AG20443 (cell line): ENCODE measurements around the gene NOL3.
A peak's percentile ranks its signal among the peaks of the same experiment; 100 is the strongest.
"Not testable (repeated sequence)": the region's sequence is repeated elsewhere in the genome, so short reads cannot be mapped to it uniquely, and the experiment has no call there.

ENCODE experiments used
- DNase-seq: peaks from one replicate; pipeline ENCODE4 v3.0.0; 2012; ENCODE audit warnings: low spot score, mixed read lengths

The NOL3 gene

DNA sequence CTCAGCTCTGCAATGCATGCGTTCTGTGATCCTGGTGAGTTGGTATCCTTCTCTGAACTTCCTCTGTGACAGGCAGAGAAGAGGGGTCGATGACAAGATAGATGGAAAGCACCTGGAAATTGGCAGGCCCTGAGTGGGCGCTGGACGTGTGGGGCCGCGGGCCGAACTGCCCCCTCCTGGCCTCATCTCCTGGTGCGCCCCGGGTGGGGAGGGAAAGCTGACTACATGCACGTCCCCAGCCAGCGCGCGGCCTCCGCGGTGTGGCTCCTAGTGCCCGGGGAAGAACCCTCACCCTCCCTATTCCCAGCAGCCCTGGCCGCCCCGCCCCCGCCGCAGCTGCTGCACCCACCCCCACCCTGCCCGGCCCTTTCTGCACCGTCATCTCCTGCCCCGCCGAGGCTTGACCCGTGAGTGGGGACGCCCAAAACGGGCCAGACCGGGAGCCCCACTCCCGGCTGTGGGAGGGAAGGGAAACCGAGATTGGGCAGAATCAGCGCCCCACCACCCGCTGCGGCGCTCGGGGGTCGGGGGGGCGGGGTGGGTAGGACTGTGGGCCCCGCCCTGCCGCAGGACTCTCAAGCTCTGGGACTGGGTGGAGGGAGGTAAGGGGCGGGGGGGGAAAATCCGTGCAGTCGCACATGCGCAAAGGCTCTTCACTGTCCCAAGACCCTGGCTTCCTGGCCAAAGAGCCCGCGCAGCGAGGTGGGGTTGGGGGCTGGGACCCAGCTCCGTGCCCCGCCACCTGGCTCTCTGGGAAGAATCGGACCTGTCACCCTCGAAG, at the start of gene NOL3:
Gene NOL3, plus strand, starts transcription at position 371 of the 781 bp plus-strand sequence.
- peak; percentile 82 for DNase-seq

DNA sequence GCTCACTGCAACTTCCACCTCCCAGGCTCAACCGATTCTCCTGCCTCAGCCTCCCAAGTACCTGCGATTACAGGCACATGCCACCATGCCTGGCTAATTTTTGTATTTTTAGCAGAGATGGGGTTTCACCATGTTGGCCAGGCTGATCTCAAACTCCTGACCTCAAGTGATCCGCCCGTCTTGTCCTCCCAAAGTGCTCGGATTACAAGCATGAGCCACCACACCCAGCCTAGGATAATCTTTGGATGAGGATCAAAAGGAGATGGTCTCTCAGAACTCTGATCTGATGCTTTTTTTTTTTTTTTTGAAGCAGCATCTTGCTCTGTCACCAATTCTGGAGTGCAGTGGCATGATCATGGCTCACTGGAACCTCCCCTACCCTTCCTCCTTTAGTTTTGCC, 47.5 kb upstream of the NOL3 start:
- not testable (repeated sequence) for DNase-seq

DNA sequence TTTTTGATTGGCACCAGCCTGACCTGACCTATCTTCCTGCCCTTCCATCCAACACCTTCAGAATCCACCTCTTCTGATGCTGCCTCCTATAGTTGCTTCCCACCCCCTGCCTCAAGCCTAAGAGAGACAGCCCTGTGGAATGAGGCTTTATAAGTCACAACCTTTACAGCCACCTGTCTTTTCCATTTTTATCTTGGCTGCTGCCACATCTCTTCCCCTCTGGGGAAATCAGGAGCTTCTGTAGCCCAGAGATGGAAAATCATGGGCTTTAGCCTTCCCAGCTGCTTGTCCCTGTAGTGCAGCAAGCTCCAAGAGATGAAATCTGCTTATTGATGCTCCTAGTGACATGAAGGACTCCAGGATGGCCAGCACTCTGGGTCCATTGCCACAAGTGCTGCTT, 41.9 kb upstream of the NOL3 start:
- DNase-seq, result no peak

DNA sequence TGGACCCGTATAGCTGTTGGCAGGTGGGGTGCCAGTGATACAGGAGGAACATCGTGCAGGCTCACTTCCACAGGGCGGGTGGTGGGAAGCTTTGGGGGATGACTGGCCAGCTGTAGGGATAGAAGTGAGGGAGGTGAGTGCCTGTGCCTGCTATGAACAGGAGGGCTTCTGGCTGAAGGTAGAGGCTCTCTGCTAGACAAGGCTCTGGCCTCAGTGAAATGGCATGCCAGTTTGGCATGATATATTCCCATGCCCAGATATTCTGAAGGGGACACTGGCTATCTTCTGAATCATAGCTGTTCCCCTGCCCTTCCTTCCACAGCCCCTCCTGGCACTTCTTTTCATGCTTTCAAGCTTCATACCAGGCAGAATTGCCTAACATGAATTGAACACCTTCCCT, 41.5 kb upstream of the NOL3 start:
- DNase-seq, result no peak

DNA sequence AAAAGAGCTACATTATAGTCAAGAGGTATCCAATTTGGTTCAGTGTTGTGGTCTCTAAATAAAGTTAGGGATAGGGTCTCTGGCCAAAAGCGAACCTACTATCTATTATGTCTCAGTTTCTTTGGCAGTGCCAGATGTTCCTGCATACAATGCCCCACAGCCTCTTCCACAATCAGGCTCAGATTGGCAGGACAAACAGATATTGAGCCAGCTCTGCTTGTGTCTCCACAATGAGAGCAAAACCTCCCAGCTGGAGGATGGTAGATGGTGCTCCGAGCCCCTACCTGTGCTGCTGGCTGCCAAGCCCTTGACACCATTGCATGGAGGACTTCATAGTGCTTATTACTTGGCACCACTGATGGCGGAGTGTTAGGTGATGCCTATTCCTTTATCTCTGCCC, 40.9 kb upstream of the NOL3 start:
- DNase-seq, result no peak

DNA sequence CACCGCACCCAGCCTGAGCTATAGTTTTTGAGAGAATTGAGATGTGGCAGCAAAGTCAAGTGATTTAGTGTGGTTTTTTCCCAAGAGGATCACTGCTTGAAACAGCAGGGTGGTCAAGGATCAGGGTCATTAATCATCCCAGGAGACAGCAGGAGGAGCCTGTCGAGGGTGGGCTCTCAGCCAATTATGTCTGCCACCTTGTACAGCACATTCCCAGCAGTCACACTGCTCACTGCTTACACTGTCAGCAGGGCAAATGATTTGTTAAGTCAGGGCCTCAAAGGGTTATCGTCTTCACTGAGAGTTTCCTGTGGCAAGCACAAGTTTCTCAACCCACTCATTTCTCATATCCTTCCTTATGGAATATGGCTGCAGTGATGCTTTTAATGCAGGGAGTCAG, 32.7 kb upstream of the NOL3 start:
- no peak for DNase-seq

DNA sequence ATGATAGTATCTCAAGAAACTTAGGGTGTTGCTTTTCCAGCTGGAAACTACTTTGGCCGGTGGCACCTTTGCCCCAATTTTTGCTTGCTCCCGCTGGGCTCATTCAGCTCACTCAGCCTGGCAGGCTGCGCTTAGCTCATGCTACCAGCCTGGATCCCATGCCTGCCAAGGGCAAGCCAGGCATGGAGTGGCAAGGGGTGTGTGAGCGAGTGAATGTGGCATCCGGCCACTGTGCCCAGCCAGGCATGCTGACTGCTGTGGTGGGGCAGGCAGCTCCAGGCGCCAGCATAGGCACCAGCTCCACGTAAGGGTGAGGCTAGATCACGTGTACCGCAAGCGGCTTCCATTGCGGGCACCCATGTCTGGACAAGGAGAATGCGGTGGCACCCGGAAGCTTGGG, 28.9 kb upstream of the NOL3 start:
- no peak for DNase-seq

DNA sequence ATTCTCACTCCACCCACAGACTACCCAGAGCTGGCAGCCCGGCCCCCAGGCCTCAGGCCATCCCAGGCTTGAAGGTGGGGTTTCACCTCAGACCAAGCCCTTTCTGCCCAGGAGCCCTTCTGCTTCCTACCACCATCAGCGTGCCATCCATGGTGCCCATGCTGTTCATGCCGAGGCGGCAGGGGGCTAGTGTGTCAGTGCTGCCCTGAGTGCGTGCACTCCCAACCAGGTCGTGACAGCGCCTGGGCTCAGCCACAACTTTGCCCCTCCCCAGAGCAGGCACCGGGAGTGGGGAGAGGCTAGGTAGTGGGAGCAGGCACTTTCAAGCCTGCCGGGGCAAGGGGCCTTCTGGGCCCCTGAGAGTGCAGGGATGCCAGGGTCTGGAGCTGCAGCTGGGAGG, 28.0 kb upstream of the NOL3 start:
- no peak for DNase-seq

DNA sequence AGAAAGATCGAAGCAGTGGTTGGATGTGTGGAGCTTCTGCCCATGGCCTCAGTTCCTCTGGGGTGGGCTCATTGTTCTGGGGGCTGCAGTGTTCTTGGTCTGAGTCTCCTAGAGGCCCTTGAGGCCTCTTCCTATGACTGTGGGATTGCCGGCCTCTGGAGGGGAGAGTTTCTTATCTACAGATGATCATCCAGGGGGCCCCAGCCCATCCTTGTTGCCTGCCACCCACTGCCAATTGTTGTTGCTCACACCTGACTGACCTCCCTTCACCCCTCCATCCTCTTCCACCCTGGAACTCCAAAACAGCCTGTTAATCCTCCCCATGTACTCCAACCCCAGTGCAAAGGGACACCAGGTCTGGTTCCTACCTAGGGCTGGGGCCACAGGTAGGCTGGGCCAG, 25.4 kb upstream of the NOL3 start:
- no peak for DNase-seq

DNA sequence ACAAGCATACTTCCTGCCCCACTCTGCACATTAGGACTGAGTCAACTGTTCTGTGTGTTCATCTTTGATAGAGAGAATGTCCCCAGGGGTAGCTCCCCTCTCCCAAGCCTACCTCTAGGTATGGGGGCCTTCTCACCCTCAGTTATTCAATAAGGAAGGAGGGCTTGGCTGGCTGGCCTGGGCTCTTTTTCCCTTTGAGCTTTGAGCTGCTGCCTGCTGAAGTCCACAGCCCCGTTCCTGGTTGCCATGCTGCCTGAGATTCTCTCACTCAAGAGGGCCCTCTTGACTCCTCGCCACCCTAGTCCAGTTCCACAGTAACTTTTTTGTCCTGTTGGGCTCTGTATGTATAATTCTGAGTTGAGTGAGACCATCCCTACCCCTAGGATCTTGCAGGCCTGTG, 24.6 kb upstream of the NOL3 start:
- DNase-seq, result no peak

DNA sequence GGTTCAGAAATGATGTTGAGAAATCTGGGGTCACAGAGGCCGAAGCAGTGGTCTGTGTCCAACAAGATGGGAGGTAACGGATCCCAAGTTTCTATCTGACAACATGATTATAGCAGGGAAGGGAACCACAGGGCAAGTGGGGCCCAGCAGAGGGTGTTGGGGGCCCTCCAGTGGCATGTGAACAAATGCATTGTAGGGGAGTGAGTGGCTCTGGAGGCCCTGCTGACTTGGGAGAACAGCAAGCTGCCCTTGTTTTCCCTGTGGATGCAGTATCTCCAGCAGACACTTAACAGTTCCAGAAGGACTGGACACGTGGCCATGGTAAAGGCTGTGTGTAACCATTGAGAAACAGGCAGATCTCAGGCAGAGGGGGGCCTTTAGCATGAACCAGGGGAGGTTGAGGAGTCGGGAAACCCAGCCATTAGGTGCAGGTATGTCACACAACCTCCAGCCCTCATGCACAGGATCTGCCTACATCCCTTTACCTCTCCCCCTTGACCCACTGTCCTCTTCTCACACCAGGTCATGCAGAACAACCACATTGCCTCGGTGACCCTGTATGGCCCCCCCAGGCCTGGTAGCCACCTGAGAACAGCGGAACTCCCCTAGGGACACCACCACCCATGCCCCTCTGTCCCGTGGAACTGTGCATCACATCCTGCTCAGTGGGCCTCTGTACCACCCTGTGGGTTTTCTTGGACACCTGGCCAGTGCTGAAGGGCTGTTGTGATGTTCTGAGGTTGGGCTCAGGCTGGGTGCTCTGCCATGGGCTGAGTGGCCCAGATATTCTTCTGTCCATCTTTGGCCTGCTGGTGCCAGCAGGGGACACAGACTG, 23.6 kb upstream of the NOL3 start:
- no peak for DNase-seq

DNA sequence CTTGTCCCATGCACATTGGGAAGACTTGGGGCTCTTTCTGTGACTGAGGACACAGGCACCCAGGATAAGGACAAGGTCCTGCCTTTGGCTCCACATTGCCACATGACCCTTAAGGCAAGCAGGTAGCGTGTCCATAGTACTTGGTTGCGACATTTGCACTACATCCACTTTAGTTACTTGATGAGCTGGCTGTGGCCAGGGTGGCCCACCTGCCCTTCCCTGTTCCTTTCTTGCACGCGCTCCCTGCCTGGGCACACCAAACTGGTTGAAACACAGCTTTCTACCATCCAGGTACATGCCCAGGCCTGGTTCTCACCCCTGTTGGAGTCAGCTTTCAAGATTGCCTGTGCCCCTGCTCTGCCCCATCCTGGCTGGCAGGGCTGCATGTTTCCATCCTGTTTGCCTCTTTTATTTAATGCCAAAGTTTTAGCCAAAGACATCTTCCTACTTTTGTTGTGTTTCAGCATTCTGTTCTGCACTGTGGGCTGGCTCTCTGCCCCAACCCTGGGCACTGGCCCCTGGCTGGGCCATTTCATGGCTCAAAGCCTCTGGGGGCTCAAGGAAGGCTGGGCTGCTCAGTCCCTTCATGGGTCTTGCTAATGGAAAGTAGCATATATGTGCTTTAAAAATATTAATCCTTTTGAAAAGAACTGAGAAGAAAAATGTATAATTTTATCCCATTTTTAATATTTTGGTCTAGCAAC, 22.7 kb upstream of the NOL3 start:
- no peak for DNase-seq

DNA sequence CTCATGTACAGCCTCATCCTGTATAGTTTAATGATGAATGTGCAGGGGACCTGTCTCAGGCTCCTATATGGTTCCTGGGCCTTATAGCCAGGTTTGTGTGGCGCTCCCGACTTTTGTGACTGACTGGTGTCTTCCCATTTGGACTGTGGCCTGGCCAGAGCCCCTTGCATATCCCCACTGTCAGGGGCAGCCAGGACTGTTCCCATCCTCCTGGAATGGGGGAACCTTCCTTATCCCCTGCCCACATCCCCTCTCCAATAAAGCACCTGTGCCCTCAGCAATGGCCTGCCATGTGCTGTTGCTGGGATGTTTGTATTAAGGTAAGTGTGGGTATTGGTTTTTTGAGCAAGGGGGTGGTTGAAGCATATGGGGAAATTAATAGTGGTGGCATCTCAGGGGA, 22.1 kb upstream of the NOL3 start:
- no peak for DNase-seq

DNA sequence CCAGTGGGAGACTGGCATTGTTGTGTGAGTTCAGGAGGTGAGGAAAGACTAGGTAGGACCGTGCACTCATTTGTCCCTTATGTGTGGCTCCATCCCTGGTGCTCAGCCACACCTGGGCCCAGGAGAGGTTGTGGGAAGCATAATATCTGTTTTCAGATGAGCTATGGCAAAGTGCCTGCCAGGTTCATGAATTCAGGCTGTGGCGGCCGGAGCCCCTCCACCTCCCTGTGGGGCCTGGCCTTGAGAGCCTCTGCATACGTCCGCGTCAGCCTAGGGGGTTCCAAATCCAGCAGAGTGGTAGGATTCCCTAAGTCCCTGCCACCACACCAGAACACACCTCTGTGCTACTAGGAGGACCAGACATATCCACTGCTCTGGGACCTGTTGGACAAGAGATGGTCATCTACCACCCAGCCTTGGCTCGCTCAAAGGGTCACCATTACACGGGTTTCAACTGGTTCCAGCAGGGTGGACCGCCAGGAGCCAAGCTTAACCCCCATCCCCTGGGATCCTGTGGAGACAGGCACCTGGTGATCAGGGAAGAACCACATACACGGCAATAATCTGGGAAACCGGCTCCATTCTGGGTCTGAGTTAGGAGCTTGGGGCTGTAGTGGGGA, 21.6 kb upstream of the NOL3 start:
- no peak for DNase-seq

DNA sequence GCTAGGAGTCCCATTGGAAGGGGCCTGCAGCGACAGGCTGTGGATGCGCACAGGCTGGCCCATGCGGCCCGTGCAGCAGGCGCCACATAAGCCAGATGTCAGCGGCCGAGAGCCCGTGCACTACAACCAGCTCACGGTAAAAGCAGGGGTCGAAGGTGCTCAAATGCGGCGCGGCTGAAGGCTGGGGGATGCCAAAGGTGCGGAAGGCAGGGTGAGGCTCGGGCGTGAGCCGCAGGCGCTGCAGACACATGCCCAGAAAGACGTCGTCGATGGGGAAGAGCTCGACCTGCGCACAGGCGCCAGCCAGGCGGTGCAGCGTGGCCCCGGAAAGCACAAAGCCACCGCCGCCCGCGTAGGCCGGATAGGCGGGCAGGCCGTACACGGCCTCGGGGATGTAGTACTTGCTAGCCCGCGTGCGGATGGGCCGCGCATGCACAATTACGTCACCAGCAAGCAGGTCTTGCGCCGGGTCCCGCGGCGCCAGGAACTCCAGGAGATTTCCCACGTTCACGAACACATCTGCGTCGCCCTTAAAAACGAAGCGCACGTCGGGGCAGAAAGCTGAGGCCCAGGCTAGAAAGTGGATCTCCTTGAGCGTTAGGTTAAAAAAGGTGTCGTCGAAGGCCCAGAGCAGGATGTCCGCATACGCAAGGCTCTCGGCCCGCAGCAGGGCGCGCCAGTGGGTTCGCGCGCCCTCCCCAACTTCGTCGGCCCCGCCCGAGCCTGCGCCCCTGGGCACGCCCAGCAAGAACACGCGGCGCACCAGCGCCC, 20.9 kb upstream of the NOL3 start:
- no peak for DNase-seq

DNA sequence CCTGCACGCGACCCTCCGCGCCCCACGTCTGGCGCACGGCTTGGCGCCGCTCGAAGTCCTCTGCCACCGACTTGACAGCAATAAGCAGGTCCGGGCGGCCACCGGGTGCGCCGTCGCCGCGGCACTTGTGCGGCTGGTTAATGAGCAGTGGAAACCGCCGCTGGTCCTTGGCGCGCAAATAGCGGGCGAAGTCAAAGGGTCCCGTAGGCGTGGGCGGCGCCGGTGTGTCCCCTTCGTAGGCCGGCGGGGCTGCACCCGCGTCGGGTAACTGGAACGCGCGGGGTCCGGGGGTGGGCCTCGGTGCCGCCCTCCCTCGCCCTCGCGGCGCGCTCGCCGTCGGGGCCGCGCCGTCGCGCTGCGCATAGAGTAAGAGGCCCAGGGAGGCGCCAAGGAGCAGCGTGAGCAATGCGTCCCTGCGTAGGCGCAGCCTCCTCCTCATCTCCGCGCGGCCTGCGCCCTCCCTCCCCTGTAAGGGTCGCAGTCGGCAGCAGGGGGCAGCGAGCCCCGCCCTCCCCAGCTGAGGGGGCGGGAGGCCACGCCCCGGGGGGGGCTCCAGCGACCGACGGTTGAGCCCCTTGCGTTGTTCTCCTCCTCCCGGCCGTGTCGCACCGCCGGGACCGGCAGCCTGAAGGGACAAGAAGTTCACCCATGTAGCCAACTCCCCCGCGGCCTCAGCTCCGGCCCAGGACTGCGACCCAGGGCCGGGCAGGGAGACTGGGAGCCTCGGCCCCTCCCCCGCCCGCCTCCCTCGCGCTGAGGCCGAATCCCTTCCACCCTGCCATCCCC, 20.1 kb upstream of the NOL3 start:
- peak; percentile 86 for DNase-seq

DNA sequence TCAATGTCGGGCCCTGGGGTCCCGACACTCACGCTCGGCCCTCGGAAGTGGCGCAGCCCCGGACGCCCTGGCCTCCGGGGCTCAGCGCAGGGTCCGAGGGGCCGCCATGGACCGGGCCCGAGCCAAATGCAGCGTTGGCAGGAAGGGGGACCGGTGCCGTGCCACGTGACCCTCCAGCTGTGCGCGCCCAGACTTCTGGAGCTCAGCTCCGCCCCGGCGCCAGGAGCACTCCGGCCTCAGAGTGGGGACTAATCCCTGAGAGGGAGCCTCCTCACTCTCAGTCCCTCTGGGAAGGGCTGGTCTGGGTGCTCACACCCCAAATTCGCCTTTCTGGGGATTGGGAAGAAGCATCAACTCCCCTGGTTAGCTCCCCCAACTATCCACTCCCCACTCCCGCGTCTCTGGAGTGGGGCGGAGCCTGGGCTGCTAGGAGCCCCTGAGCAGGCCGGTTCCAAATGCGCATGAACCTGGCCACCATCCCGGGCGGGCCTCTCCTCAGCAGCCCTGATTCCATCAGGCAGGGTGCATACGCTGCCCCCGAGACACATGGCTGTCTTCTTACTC, 19.4 kb upstream of the NOL3 start, which contains the start of gene B3GNT9:
Gene B3GNT9, minus strand, starts transcription at position 166 of the 564 bp plus-strand sequence. CDS start 513 bp downstream, outside the sequence.
- DNase-seq, result peak; percentile 95

DNA sequence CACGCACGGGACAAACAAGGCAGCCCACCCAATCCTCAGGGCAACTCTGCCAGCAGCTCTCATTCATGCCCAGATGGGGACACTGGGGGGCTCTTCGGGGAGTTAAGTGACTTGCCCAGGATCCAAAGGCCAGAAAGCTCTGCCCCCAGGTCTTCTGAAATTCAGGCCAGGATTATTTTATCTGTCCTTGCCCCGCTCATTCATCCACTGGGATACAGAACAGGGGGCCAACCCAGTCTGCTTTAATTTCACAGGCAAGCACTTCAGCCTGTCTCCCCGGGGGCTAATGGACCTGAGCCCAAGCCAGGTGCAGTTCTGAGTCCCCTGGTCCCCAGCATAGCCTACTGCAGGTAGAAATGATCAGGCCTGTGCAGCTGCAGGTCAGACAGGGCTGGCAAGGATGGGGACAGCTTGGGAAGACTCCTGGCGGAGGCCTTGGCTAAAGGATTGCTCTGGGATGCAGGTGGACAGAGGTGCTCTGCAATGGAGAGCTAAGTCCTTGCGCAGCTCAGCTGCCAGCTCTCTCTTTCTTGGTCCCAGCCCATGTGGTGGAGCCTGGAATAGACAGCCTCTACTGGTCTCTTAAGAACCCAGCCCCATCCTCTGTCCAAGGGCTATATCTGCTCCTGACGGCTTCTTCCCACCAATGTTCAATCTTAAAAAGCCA, 18.8 kb upstream of the NOL3 start:
- DNase-seq, result no peak

DNA sequence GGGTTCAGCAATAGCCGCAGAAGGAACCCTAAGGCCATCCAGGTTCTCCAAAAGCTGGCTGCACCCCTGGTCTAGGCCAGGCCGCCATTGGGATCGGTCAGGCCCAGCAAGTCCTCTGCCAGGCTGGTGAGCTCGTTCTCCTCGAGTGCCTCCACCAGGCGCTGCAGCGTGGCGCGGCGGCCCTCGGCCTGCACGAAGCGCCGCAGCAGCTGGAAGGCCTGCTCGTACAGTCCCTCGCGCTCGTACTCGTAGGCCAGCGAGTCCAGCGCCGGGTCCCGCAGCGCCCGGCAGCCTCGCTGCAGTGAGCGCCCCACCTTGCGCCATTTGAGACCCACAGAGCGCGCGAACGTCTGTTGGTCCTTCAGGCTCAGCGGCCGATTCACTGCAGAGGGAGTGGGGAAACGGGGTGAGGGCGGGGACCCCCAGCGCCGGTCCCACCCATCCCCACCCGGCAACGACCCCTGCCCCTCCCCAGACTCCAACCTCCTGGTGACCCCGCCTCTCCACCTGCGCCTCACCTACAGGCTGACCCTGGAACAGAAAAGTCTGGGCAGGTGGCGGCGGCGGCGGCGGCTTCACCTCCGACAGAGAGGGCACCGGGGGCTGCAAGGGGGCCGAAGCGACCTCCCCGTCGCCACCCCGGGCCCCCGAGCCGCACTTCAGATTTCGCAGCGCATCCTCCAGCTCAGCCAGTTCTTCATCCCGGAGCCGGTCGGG, 15.6 kb upstream of the NOL3 start:
- DNase-seq, result no peak
